ENCODE results near the gene TNFSF15. TPM values are rescaled to one million over a fixed set of nuclear protein-coding genes. Genes with fewer than 3 reads are reported as not detected.

TNFSF15 gene
- total RNA-seq, 1 experiment from 2014 or later: not detected

- intact Hi-C loops (cut with micrococcal nuclease): no loop called here
- Histone ChIP-seq H3K9me2 (ENCODE audit: insufficient read depth) (no peaks in the 10 kb centered on the region), H3K79me2 (ENCODE audit: insufficient read depth, low read length) (no peaks in the 10 kb centered on the region), H3K27ac (ENCODE audit: low read depth, low read length) (no peak overlapping the region), H3K4me2 (ENCODE audit: low read length) (no peak overlapping the region), H2AFZ (ENCODE audit: low read depth, low read length, poor library complexity, severe bottlenecking) (no peak overlapping the region), H3K4me3 (replicated peaks in 1 of 2; ENCODE audit: low read depth in 1 of 2, low read length in 2 of 2) (no peak overlapping the region), H3K9ac (ENCODE audit: low read length) (no peak overlapping the region), H3K9me3 (ENCODE audit: control insufficient read depth in 1 of 2, insufficient read depth in 1 of 2, low read depth in 1 of 2, low read length in 2 of 2) (no peaks in the 10 kb centered on the region), H3K27me3 (ENCODE audit: insufficient read depth, low read length) (peaks cover 21% of the 10 kb centered on the region; the same call in 1 of the 2 replicates), H4K20me1 (ENCODE audit: insufficient read depth) (no peaks in the 10 kb centered on the region), H3K36me3 (ENCODE audit: control insufficient read depth in 1 of 2, insufficient read depth in 2 of 2, low read length in 2 of 2) (no peaks in the 10 kb centered on the region), H3K4me1 (ENCODE audit: control insufficient read depth in 1 of 2, insufficient read depth in 2 of 2, low read length in 2 of 2) (peaks cover 8 to 10% of the 10 kb centered on the region in 2 experiments; a peak in 2 of 4 replicates)
- ATAC-seq (no peak), DNase-seq (ENCODE audit: low read depth, low spot score) (no peak)
- TF ChIP-seq ZFX (IDR thresholded peaks at IDR 0.05): no peak
- no TSS peak for BruUV-seq (replicated peaks)
- ChIA-PET POLR2A (no interaction called here), RAD21 (ENCODE audit: low non-redundant PET in 1 of 2, low total read pairs in 2 of 2, uncharacterized antibody in 2 of 2, unreplicated experiment in 2 of 2) (no interaction called here), CTCF (no interaction called here)
These were observed 23.3 kb downstream of the TNFSF15 start for GRCh38 chr9:114782586-114782985.

DNA sequence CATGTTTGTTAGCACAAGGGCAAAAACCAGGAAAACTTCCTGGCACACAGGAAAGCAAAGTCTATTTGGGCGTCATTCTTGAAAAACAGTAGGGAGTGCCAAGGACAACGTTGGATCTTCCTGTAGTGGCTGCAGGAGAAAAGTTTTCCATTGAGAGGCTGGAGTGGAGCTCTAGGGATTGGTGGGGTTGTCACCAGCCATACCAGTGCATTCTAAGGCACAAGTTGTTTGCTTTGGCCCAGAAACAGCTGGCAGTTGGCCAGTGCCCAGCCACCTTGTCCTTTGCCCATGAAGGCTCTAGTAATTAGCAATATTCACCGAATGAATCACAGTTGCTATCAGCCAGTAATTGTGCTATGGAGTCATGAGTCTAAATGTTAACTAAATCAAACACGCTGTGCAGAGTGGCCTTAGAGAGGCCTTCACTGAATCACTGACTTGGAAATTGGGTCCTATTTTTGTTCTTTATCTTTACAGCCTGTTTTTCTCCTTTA, 26.4 kb downstream of the TNFSF15 start:
- no peaks in the 10 kb centered on the region for H3K9me3 ChIP-seq (ENCODE audit: control insufficient read depth in 1 of 2, insufficient read depth in 1 of 2, low read depth in 1 of 2, low read length in 2 of 2)
- H3K9me2 ChIP-seq (ENCODE audit: insufficient read depth): no peaks in the 10 kb centered on the region
- H3K79me2 ChIP-seq (ENCODE audit: insufficient read depth, low read length): no peaks in the 10 kb centered on the region
- H3K36me3 ChIP-seq (ENCODE audit: control insufficient read depth in 1 of 2, insufficient read depth in 2 of 2, low read length in 2 of 2): no peaks in the 10 kb centered on the region
- peaks cover 8 to 10% of the 10 kb centered on the region in 2 experiments; a peak in 2 of 4 replicates for H3K4me1 ChIP-seq (ENCODE audit: control insufficient read depth in 1 of 2, insufficient read depth in 2 of 2, low read length in 2 of 2)
- TF ChIP-seq SP1 (IDR thresholded peaks at IDR 0.05; ENCODE audit: low read depth): peak; percentile 35; the same call in 1 of the 2 replicates
- no peak for TF ChIP-seq CBX3 (IDR thresholded peaks at IDR 0.05; ENCODE audit: low read depth)
- TF ChIP-seq JUND (IDR thresholded peaks at IDR 0.05): 0 out of 2 replicates have a peak, but pooled peaks have one; percentile 12
- CTCF ChIA-PET: no interaction called here
- ATAC-seq (peak; percentile 54), DNase-seq (ENCODE audit: low read depth, low spot score) (peak; percentile 22)
- no peak overlapping the region for H3K9ac ChIP-seq (ENCODE audit: low read length)
- POLR2A ChIA-PET: no interaction called here
- no peaks in the 10 kb centered on the region for H4K20me1 ChIP-seq (ENCODE audit: insufficient read depth)
- H3K27ac ChIP-seq (ENCODE audit: low read depth, low read length): no peak overlapping the region
- H3K4me3 ChIP-seq (replicated peaks in 1 of 2; ENCODE audit: low read depth in 1 of 2, low read length in 2 of 2): no peak overlapping the region
- BruUV-seq (replicated peaks): no TSS peak
- no peak overlapping the region for H2AFZ ChIP-seq (ENCODE audit: low read depth, low read length, poor library complexity, severe bottlenecking)
- RAD21 ChIA-PET (ENCODE audit: low non-redundant PET in 1 of 2, low total read pairs in 2 of 2, uncharacterized antibody in 2 of 2, unreplicated experiment in 2 of 2): no interaction called here
- peak overlapping the region; percentile 24; the same call in 1 of the 2 replicates for H3K4me2 ChIP-seq (ENCODE audit: low read length)
- intact Hi-C loops (cut with micrococcal nuclease): no loop called here
- H3K27me3 ChIP-seq (ENCODE audit: insufficient read depth, low read length): peaks cover 24% of the 10 kb centered on the region; the same call in 1 of the 2 replicates
